GM21576 (cell line): ENCODE results near the gene HIC1.
"Not testable (repeated sequence)": the region's sequence is repeated elsewhere in the genome, so short reads cannot be mapped to it uniquely, and the experiment has no call there.

ENCODE experiments used
- ATAC-seq: cut with Tn5 transposase; IDR thresholded peaks from one replicate; pipeline ENCODE4 v1.9.1; 2021; ENCODE audit warnings: mild to moderate bottlenecking, moderate library complexity; ENCODE audit not compliant: unreplicated experiment

Gene HIC1, protein sequence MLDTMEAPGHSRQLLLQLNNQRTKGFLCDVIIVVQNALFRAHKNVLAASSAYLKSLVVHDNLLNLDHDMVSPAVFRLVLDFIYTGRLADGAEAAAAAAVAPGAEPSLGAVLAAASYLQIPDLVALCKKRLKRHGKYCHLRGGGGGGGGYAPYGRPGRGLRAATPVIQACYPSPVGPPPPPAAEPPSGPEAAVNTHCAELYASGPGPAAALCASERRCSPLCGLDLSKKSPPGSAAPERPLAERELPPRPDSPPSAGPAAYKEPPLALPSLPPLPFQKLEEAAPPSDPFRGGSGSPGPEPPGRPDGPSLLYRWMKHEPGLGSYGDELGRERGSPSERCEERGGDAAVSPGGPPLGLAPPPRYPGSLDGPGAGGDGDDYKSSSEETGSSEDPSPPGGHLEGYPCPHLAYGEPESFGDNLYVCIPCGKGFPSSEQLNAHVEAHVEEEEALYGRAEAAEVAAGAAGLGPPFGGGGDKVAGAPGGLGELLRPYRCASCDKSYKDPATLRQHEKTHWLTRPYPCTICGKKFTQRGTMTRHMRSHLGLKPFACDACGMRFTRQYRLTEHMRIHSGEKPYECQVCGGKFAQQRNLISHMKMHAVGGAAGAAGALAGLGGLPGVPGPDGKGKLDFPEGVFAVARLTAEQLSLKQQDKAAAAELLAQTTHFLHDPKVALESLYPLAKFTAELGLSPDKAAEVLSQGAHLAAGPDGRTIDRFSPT

DNA sequence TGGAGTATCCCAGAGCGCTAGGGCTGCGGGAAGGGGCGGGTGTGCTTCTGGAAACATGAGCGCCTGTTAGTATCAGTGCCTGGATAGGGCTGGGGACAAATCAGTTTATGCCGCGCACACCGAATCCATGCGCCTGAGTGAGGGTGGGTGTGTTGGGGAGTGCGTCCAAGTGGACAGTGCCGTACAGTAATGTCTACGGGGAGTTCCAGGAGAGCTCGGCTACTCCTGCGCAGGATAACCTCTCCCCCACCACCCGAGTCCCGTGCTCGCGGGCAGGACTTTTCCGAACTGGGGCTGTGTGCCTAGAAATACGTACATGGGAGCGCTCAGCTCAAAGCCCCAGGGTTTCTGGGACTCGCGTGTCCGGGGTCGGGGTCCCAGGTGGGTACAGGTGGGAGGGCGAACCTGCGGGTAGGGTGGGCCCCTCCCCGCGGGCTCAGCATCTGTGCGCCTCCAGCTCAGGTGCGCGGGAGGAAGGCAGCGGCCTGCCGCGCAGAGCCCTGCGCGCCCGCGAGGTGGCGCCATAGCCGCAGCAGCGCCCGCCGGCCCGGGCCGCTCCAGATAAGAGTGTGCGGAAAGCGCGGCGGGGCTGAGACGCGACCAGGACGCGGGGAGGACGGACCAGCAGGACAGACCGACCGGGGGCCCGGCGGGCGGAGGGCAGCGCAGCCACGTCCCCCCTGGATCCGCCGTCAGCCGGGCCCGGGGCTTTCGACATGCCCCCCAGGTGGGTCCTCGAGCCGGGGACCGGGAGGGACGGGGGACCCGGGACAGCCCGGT, at the start of gene HIC1:
TSS of gene HIC1 (plus strand) at position 592 of the 780 bp plus-strand sequence. CDS start 1,588 bp downstream, outside the sequence.
- ATAC-seq: no peak

DNA sequence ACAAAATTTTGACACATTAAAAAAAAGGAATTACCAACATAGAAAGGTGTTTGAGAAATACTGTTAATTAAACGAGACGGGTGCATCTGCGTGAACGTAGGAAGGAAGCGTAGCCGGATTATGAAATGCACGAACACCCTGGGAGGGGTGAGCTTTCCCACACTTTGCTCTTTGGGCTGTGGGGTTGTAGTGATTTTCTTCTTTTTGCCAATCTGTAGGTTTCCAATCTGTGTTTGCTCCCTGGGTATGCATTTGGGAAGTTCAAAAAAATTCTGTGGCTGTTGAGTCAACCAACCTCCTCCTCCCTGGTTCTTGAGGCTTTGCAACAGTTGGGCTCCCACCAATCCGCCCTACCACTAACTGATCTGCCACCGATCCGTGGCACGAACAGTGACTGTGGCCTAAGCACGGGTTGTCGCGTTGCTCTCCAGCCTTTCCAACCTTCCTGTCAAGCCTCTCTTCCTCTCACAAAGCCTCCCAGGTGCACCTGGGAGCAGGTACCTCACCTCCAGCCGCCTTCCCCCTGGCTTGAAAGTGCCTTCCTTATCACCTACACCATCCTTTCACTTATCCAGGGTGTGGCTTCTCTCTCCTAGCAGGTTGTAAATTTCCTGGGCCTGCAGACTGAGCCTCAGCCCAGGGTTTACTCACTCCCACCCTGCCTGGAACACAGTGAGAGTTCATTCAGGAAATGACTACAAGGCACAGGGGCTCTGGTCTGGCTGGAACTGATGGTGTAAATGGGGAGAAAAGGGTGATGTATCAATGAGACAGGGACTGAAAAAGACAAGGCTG, 46.4 kb upstream of the HIC1 start:
- no peak for ATAC-seq

DNA sequence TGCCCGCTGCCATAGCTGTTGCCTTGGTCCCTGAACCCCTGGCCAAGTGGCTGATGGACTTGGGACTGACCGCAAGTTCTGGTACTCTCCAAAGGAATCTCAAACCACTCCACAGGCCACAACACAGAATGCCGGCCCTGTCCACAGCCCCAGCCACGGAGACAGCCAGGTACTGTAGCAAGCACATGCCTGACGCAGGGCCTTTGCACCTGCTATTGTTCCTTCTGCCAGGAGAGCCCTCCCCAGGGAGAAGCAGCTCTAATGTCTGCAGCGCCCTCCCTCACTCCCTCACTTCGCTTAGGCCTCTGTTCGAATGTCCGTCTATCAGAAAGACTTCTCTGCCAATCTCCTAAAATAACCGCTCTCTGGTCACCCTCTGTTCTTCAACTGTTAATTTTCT, 45.2 kb upstream of the HIC1 start:
- no peak for ATAC-seq

DNA sequence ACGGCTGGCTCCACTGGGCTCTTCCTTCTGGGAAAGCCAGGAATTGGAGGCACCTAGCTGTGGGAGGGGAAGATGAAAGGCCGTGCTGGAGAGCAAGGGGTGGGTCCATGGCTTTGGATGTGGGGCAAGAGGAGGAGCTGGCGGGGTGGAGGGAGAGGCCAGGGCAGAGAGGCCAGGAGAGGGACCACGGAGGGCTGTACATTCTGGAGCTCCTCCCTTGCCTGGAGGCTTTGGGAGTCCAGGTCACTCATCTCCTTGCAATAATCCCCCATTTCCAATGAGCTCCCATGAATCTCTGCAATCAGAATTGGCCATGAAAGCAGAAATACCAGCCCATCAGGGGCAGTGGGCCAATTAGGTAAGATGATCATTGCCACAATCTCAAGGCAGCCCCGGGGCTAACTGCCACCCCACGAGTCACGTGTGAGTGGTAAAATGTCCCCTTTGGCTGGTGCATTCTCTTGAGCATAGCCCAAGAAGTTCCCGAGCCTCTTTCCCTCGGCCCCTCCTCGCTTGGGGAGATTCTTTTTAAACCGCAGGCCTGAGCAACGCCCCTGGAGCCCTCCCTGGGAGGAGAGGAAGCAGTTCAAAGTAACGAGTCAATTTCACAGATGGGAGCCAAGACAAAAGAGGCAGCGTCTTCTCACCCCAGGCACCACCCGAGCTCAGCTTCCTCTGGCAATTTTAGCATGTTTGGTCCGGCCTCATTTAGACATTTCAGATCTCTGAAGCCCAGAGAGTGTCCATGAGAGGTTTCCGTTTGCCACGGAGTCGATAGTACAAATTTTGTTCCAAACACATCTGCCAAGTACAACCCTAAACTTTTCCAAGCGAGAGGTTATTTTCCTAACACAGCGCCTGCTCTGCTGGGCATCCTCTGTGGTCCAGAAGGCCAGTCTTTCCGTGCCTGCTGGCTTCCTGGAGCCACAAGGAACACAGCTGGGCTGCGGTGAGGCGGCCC, 43.2 kb upstream of the HIC1 start:
- no peak for ATAC-seq

DNA sequence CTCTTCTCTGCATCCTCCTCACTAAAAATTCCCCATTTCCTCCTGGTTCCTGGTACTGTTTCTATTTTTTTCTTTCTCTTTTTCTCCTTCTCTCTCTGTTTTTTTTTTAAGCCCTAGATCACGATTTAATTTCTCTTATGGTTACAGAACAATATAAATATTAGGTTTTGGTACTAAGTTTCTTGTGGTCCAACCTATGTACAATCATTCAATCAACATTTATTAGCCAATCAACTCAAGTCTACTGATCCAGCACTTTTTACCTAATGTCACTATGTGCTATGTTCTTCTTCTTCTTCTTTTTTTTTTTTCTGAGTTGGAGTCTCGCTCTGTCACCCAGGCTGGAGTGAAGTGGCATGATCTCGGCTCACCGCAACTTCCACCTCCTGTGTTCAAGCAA, 42.4 kb upstream of the HIC1 start:
- ATAC-seq: no peak

DNA sequence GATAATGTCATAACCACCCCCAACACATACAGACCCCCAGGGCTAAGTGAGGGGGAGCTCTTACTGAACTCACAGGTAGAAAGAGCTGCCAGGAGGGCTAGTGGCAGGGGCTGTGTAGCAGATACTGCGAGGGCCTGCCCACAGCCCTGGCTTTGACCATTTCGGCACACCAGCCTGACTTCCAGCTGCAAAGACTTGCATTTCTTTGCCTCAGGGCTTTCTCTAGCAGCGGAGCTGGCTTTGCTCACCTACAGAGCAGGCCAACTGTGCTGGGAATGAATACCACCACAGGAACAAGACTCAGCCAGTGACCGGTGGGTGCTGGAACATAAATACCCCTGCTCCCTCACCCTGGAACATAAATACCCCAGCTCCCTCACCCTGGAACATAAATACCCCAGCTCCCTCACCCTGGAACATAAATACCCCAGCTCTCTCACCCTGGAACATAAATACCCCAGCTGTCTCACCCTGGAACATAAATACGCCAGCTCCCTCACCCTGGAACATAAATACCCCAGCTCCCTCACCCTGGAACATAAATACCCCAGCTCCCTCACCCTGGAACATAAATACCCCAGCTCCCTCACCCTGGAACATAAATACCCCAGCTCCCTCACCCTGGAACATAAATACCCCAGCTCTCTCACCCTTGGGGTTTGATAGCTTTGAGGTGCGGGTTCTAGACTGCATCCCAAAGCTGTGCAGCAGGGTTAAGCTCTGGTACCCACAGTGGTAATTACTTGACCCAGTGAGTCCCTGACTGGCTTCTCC, 41.5 kb upstream of the HIC1 start:
- ATAC-seq: not testable (repeated sequence)

DNA sequence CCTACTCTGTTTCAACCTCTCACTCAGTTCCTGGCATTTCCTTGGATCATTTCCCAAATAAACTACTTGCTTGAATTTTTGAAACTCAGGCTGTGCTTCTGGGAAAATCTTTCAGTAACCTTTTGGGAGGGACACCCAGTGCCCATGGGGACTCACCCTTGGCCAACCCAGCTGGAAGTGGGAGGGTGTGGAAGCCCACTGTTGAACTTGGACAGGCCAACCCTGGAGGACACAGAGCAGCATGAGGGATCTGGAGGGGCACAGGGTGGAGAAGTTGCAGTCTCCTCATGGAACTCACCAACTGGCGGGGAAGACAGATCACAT, 40.9 kb upstream of the HIC1 start:
- ATAC-seq: no peak

DNA sequence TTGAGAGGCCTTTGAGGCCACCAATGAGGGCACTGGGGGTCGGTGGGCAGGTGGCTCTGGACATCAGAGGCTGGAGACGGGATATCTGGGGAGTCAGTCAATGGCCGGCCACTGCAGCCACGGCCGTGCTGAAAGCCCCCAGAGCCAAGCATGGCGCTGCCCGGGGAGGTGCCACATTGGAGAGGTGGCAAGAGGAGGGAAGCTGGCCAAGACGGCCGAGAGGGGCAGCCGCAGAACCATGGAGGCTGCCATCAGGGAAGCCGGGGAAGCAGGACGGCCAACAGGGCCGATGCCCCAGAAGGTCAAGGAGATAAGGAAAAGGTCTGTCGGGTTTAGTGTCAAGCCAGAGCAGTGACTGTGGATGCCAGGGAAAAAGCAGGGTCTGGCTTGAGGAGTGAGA, 39.6 kb upstream of the HIC1 start:
- no peak for ATAC-seq

DNA sequence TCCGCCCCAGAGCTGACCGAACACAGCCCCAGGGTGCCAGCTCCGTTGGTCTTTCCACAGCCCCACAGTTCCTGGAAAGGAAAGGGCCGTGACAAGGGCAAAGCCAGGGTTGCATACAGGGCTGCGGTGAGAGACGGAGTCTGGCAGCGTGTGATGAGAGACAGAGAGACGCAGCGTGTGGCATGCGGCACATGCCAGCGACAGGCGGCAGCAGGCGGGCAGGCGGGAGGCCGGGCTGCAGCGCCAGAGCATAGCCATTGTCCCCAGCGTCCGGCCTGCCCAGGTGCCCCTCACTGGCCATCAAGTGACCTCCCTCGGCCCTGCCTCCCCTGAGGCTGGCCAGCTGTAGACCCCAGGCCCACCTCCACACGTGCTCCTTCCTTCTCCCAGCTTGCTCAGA, 38.4 kb upstream of the HIC1 start:
- ATAC-seq: no peak

DNA sequence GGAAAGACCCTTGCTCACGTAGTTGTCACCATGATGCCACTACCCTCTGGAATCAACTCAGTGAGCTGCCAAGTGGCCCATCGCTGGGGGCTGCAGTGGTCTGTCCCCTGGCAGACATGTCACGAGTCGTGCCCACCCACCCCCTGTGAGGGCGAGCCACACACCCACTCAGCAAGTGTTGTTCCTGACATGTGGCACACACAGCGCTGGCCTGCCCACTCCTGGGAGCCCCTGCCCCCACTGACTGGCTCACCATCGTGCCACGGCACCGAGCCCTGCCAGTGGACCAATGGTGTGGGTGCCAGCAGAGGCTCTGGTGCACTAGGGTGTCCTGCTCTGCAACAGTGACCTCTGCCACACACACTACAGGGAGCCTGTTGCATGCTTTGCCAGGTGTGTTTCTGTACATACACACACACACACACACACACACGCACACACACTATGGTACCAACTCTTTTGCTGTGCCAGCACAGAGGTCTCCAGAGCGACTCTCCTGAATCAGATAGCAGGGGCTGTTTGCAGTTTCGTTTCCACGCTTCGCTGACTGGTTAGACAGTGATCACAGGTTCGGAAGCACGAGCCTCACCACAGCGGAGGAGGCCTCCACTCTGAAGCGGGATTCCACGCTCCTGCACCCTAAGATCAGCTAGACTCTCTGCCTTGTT, 37.5 kb upstream of the HIC1 start:
- no peak for ATAC-seq

DNA sequence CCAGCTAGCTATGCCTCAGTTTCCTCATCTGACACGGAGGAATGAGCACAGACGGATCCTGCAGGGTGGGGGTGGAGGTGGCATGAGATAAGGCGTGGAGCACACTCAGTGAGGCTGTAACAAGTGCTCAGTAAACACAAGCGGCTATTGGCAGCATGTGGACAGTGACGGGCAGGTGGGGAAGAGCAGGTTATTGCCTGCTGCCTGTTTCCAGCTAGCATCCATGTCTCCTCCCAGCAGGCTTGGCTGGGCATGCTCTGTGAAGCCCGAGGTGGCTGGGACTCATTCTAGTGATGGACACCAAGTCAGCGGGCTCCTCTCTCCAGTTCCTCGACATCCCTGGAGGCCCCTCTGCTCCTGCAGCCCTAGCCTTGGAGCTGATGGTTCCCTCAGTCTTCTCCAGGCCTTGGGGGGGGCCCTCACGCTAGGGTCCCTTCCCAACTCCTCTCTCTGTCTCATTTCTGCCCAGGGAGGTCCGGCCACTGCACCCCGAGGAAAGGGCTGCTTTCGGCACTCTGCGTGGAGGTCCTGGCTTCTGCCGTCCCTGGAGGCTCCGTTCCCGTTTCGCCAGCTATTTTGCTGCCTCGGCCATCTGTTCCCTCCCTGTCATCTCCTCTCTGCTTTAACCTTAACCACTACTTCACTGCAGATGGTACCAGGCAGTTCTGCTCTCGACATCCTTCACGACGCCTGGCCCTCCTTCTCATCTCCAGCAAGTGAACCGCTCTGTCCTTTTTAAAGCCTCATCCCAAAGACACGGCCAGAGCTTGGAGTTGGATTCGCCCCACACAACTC, 36.0 kb upstream of the HIC1 start:
- no peak for ATAC-seq

DNA sequence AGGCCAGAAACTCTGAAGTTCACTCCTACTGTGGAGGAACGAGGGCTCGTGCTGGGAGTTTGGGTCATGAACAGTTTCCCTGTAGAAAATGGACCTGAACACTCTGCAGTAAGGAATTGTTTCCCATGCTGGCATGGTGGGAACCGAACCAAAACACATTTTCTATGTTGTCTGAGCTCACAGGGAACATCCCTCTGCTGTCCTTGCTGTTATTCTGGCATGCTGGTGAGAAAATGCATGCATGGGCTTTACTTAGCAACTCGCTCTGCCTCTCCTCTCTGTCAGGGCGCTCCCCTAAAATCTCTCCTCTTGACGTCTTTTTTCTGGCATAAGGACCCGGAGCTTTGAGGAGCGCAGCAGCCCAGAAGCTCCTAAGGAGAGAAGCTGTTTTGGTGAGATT, 35.2 kb upstream of the HIC1 start:
- no peak for ATAC-seq

DNA sequence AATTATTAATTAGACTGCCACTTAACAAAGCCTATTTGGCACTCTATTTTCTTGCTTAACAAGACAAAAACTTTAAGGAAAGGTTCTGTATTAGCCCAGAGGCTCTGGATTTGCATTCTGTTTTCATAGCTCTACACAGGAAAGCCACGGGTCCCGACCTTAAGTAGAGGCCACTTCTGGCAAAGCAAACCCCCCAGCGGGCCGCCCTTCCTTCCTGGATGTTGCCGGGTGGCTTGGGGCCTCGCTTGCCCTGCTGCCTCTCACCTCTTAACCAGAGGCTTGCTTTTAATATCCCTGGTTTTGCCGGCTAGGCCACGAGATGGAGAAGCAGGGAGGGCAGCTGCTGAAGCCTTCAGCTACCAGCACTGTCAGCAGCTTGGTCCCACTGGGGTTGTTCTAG, 34.2 kb upstream of the HIC1 start:
- no peak for ATAC-seq

DNA sequence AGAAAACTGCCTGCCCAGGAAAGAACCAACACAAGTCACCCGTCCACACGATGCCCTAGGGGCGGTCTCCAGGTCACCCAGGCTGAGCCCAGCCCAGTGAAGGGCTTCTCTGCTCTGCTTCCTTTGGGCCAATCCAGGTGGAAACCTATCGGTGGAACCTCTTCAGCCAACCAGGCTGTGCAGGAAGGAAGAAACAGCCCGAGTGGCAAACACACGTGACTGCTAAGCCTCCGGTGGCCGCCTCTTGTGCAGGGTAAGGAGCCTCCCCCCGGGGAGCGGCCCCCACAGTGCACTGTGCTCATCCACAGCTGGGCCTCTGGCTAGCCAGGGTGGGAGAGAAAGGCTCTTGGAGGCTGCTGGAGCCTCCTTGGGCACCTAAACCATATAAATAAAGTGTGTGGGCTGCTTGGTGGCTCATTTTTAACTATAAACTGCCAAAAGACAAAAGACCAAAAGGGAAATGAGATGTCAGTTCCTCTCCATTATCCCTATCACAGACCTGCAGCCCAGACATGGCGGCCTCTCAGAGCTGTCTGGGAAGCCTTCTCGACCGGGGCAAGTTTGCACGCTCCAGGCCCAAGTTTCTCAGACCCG, 32.2 kb upstream of the HIC1 start:
- ATAC-seq: no peak

DNA sequence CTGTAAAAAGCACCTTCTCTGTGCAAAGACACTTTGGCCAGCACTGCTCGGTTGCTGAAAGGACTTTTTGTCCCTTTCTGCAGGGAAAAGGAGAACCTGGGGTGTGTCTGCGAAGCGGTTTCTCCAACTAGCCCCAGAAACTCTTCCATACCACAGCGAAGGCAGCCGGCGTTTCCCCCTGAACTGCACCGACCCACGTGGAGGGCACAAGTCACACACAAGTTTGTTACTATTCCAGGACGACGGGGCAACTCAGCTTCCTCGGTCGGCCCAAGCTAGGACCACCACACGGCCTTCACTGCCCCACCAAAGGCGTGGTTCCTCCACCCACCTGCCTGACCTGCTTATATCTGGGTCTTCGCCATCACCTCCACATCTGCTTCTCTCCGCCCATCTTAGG, 31.6 kb upstream of the HIC1 start:
- ATAC-seq: no peak

DNA sequence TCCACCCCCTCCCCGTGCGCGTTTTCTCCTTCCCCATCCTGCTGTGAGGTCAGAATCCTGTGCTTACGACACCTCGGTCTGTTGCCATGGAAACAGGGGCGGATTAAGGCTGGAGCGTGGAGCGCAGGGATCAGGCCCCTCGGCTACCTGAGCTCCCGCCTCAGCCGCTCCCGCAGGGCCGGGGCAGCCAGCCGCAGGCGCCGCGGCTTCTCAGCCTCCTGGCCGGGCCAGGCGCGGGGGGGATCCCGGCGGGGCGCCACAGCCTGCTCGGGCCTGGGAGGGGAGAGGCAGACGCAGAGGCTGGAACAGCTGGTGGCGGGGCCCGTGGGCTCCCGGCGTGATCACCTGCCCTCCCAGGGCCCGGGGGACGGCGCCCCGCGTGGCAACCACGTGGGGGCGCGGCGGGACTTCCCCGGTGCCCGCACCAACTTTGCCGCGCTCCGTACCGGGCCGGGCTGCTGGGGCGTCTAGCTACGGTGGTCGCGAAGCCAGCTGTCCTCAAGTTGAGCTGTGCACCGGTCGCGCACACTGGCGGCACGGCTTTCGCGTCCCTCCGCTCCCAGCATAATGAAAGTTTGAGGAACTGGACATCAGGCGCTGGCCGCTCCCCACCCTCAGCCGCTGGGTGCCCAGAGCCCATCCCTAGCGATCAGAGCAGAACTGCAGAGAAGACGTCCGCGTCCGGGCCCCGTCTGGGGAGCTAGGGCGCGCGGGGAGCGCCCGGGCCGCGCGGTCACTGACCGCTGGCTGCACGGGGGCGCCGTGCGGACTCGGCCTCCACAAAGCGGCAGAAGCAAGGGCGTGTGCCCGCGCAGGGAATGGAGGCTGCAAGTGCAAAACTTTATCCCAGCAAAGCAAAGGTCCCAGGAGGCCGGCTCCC, 31.0 kb upstream of the HIC1 start:
- ATAC-seq: no peak
